GM12878 (cell line): ENCODE data around the gene CYP4F11. TPM values are rescaled to one million over a fixed set of nuclear protein-coding genes. Genes with fewer than 3 reads are reported as not detected.

Experiments used
- ATAC-seq: fragments of 200-7000 bp; cut with Tn5 transposase; 3 replicates; pipeline ENCODE4 v1.9.1; 2020; ENCODE audit warnings: mild to moderate bottlenecking, moderate library complexity
- BruUV-seq: library from RNA; stranded (reverse); fragments of 400-500 nt; replicated peaks from 2 replicates; lab custom pipeline; 2021; lab: Mats Ljungman, UMichigan
- CTCF ChIA-PET: fragments of 300-600 bp; sonication (Branson Sonifier 250); formaldehyde crosslinking; extraction: SDS; loops from one replicate; lab custom pipeline; 2021; ENCODE audit warnings: inconsistent platforms; lab: Yijun Ruan, JAX
- POLR2A ChIA-PET: fragments of 350-600 bp; formaldehyde crosslinking; extraction: SDS; loops from one replicate; lab custom pipeline; 2021; ENCODE audit warnings: inconsistent platforms; lab: Charles Lee
- RAD21 ChIA-PET: fragments of 300-600 bp; sonication (Branson Sonifier 250); formaldehyde crosslinking; loops from one replicate; lab custom pipeline; 2023; ENCODE audit warnings: antibody characterized with exemption; ENCODE audit not compliant: unreplicated experiment; lab: Charles Lee
- SMC1A ChIA-PET: fragments of 300-600 bp; sonication (Branson Sonifier 250); formaldehyde crosslinking; loops from one replicate; lab custom pipeline; 2023; ENCODE audit not compliant: unreplicated experiment, uncharacterized antibody; lab: Charles Lee
- DNase-seq: peaks from one replicate; pipeline ENCODE4 v3.0.0-alpha.2; 2011; ENCODE audit warnings: low read depth, low spot score
- FAIRE-seq: peaks from 3 replicates; lab custom pipeline; 2011; peaks lifted over from hg19 to GRCh38; lab: Jason Lieb, UNC
- H2AFZ ChIP-seq: 2 replicates; pipeline ENCODE4 v1.6.0; 2011; ENCODE audit warnings: low read depth, low read length, control low read depth; ENCODE audit not compliant: control insufficient read depth
- H3K27ac ChIP-seq: 2 replicates; pipeline ENCODE4 v1.5.1; 2011; ENCODE audit warnings: control low read depth; ENCODE audit not compliant: control insufficient read depth, insufficient read depth
- H3K27me3 ChIP-seq, 2 experiments: replicated peaks in 1 of 2; 2 replicates each; pipeline versions ENCODE4 v1.6.0 to v1.6.1; 2011; ENCODE audit warnings: low read length in 1 of 2; ENCODE audit not compliant: control insufficient read depth in 2 of 2, insufficient read depth in 2 of 2
- H3K36me3 ChIP-seq, 2 experiments: 2 replicates each; pipeline ENCODE4 v1.5.1; 2011; ENCODE audit warnings: low read length in 1 of 2; ENCODE audit not compliant: control insufficient read depth in 2 of 2, insufficient read depth in 2 of 2
- H3K4me1 ChIP-seq: 2 replicates; pipeline ENCODE4 v1.6.1; 2011; ENCODE audit warnings: mild to moderate bottlenecking, low read length, moderate library complexity, mixed read lengths; ENCODE audit not compliant: control insufficient read depth, insufficient read depth
- H3K4me2 ChIP-seq: 2 replicates; pipeline ENCODE4 v1.6.0; 2011; ENCODE audit warnings: control low read depth; ENCODE audit not compliant: control insufficient read depth, insufficient read depth
- H3K4me3 ChIP-seq: fragments of 200-600 bp; sonication (generic); 2 replicates; pipeline ENCODE4 v1.5.1; 2016
- H3K79me2 ChIP-seq: 2 replicates; pipeline ENCODE4 v1.6.0; 2011; ENCODE audit warnings: low read length; ENCODE audit not compliant: control insufficient read depth, insufficient read depth
- H3K9ac ChIP-seq: 2 replicates; pipeline ENCODE4 v1.8.0; 2011; ENCODE audit warnings: low read length, control low read depth, mixed read lengths; ENCODE audit not compliant: control insufficient read depth, insufficient read depth
- H3K9me3 ChIP-seq: replicated peaks from 3 replicates; pipeline ENCODE4 v1.5.1; 2011; ENCODE audit warnings: mild to moderate bottlenecking, low read length; ENCODE audit not compliant: control insufficient read depth, insufficient read depth
- H4K20me1 ChIP-seq: 2 replicates; pipeline ENCODE4 v1.6.0; 2011; ENCODE audit not compliant: control insufficient read depth, insufficient read depth
- EED ChIP-seq: sonication (generic); IDR thresholded peaks from 2 replicates; pipeline ENCODE4 v1.6.1; 2016; ENCODE audit warnings: antibody characterized with exemption, low read depth
- ETV6 ChIP-seq, 2 experiments: fragments of 450-650 bp in 1 of 2; IDR thresholded peaks in 1 of 2; conservative IDR thresholded peaks in 1 of 2; 2 replicates each; pipeline ENCODE4 v1.6.1; 2014; ENCODE audit warnings: antibody characterized with exemption in 1 of 2, borderline replicate concordance in 1 of 2, low read depth in 1 of 2, mild to moderate bottlenecking in 1 of 2, moderate library complexity in 1 of 2
- LARP7 ChIP-seq: fragments of 450-650 bp; IDR thresholded peaks from 2 replicates; pipeline ENCODE4 v1.6.1; 2017; ENCODE audit warnings: mild to moderate bottlenecking
- MTA2 ChIP-seq: fragments of 450-650 bp; IDR thresholded peaks from 2 replicates; pipeline ENCODE4 v1.6.1; 2016; ENCODE audit warnings: low read depth, mild to moderate bottlenecking, moderate library complexity
- POU2F2 ChIP-seq: IDR thresholded peaks from 3 replicates; pipeline ENCODE4 v1.6.1; 2011; ENCODE audit warnings: low read depth, mild to moderate bottlenecking, low read length, borderline replicate concordance
- RAD21 ChIP-seq: IDR thresholded peaks from 2 replicates; pipeline ENCODE4 v1.6.1; 2011; ENCODE audit warnings: mild to moderate bottlenecking, low read depth, low read length, moderate library complexity; ENCODE audit not compliant: insufficient read depth
- RB1 ChIP-seq: fragments of 450-650 bp; formaldehyde crosslinking; IDR thresholded peaks from 2 replicates; pipeline ENCODE4 v1.6.1; 2017; ENCODE audit warnings: mild to moderate bottlenecking, borderline replicate concordance
- SIX5 ChIP-seq: IDR thresholded peaks from 2 replicates; pipeline ENCODE4 v1.6.1; 2011; ENCODE audit warnings: mild to moderate bottlenecking, low read depth, low read length, moderate library complexity; ENCODE audit not compliant: severe bottlenecking
- YY1 ChIP-seq: IDR thresholded peaks from 2 replicates; pipeline ENCODE4 v1.6.1; 2011; ENCODE audit warnings: low read depth, mild to moderate bottlenecking, low read length
- WGBS: methylation state at CpG from one replicate; pipeline ENCODE4 v1.1.6; 2016; ENCODE audit warnings: low lambda C conversion rate; ENCODE audit not compliant: insufficient replicate concordance, insufficient coverage; ENCODE audit errors: missing lambda C conversion rate; 5-methylcytosine and 5-hydroxymethylcytosine counted together
- in situ Hi-C: fragments of 300-500 bp; cut with MboI; formaldehyde crosslinking; loops from 9 replicates; pipeline ENCODE4 v1.14.3; 2018; ENCODE audit warnings: mixed read lengths
- intact Hi-C: fragments of 100-400 bp; cut with micrococcal nuclease; formaldehyde crosslinking; loops from one replicate; pipeline ENCODE4 v1.14.2; 2022; ENCODE audit not compliant: unreplicated experiment
- polyA plus RNA-seq, 11 experiments: library from polyadenylated mRNA; depleted of rRNA in 4 of 11; unstranded in 6 of 11; stranded (reverse) in 5 of 11; fragments of >200 nt; fragmentation: Nextera tagmentation in 4 of 11; fragmentation: Illumina TruSeq in 1 of 11; extraction: Ambion mirVana in 4 of 11; extraction: Trizol in 1 of 11; gene quantifications; 1 replicate in 1 of 11; 2 replicates in 10 of 11; pipeline versions ENCODE4 v1.2.1 to v1.2.3, GENCODE V29; 2011 to 2016; ENCODE audit warnings: inconsistent platforms in 2 of 11, missing spikeins in 2 of 11, low read depth in 1 of 11
- total RNA-seq, 4 experiments: library from RNA; depleted of rRNA in 3 of 4; stranded (reverse); fragments of >200 nt in 3 of 4; fragmentation: Illumina TruSeq in 1 of 4; extraction: Trizol in 1 of 4; gene quantifications; 2 replicates each; pipeline versions ENCODE4 v1.2.1 to v1.2.3, GENCODE V29; 2013 to 2021
- TF ChIP-seq, protein P1 (sequence below): IDR thresholded peaks from 2 replicates; pipeline ENCODE4 v1.6.1; 2011; ENCODE audit warnings: borderline replicate concordance, low read depth, mild to moderate bottlenecking, moderate library complexity, mixed read lengths, low read length; ENCODE audit not compliant: insufficient read depth; ENCODE audit errors: extremely low read length
- TF ChIP-seq, protein P2 (sequence below): fragments of 450-650 bp; IDR thresholded peaks from 2 replicates; pipeline ENCODE4 v1.6.1; 2018; ENCODE audit warnings: borderline replicate concordance, mild to moderate bottlenecking; ENCODE audit not compliant: partially characterized antibody
- TF ChIP-seq, protein P3 (sequence below): fragments of 450-650 bp; IDR thresholded peaks from 2 replicates; pipeline ENCODE4 v1.6.1; 2017; ENCODE audit warnings: mild to moderate bottlenecking, moderate library complexity
- TF ChIP-seq, protein P4 (sequence below): IDR thresholded peaks from 2 replicates; pipeline ENCODE4 v1.6.1; 2011; ENCODE audit warnings: low read depth, mild to moderate bottlenecking, low read length, moderate library complexity, borderline replicate concordance; ENCODE audit errors: extremely low read depth

CYP4F11 gene
- total and polyA plus RNA-seq, 10 of the 15 experiments (the other 5 are each of a cell fraction or from before 2014, with no cell fraction given), result not detected

DNA sequence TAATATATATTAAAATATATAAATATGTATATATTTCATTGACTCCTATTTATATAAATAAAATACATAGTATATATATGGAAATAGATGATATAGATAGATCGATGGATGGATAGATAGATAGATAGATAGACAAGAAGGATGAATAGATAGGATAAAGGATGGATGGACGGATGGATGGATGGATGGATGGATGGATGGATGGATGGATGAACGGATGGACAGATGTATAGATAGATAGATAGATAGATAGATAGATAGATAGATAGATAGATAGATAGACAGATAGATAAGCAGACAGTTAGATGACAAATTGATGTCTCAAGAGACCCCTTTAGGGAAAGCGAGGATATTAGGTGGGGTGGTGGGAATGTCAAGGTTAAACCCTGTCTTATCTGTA is 15.1 kb downstream of the CYP4F11 start:
- Histone ChIP-seq H3K27ac (no peak overlapping the region), H3K27me3 (no peaks in the 10 kb centered on the region; a peak in 1 of 4 replicates), H3K79me2 (no peaks in the 10 kb centered on the region), H4K20me1 (no peaks in the 10 kb centered on the region), H3K4me3 (no peak overlapping the region), H3K4me1 (no peaks in the 10 kb centered on the region), H3K36me3 (no peaks in the 10 kb centered on the region), H3K9me3 (no peaks in the 10 kb centered on the region), H3K9ac (no peak overlapping the region), H2AFZ (no peak overlapping the region), H3K4me2 (no peak overlapping the region)
- RAD21 ChIA-PET, result no interaction called here
- BruUV-seq, result no TSS peak
- in situ Hi-C loops (no loop called here), intact Hi-C loops (no loop called here)
- ATAC-seq (no peak), DNase-seq (no peak), FAIRE-seq (no peak)
- 0% methylated on average over 4 of the region's 4 CpGs for WGBS
- TF ChIP-seq, protein P1, sequence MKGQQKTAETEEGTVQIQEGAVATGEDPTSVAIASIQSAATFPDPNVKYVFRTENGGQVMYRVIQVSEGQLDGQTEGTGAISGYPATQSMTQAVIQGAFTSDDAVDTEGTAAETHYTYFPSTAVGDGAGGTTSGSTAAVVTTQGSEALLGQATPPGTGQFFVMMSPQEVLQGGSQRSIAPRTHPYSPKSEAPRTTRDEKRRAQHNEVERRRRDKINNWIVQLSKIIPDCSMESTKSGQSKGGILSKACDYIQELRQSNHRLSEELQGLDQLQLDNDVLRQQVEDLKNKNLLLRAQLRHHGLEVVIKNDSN, result no peak
- TF ChIP-seq RB1 (no peak), EED (no peak), ETV6 (conservative IDR thresholded peaks at IDR 0.05 in 1 of 2, IDR thresholded peaks at IDR 0.05 in 1 of 2; ENCODE audit: borderline replicate concordance in 1 of 2, low read depth in 1 of 2) (no peak), RAD21 (no peak), SIX5 (no peak), POU2F2 (no peak), YY1 (no peak), MTA2 (no peak), LARP7 (no peak)
- TF ChIP-seq, protein P2, sequence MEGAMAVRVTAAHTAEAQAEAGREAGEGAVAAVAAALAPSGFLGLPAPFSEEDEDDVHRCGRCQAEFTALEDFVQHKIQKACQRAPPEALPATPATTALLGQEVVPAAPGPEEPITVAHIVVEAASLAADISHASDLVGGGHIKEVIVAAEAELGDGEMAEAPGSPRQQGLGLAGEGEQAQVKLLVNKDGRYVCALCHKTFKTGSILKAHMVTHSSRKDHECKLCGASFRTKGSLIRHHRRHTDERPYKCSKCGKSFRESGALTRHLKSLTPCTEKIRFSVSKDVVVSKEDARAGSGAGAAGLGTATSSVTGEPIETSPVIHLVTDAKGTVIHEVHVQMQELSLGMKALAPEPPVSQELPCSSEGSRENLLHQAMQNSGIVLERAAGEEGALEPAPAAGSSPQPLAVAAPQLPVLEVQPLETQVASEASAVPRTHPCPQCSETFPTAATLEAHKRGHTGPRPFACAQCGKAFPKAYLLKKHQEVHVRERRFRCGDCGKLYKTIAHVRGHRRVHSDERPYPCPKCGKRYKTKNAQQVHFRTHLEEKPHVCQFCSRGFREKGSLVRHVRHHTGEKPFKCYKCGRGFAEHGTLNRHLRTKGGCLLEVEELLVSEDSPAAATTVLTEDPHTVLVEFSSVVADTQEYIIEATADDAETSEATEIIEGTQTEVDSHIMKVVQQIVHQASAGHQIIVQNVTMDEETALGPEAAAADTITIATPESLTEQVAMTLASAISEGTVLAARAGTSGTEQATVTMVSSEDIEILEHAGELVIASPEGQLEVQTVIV, result no peak
- TF ChIP-seq, protein P3, sequence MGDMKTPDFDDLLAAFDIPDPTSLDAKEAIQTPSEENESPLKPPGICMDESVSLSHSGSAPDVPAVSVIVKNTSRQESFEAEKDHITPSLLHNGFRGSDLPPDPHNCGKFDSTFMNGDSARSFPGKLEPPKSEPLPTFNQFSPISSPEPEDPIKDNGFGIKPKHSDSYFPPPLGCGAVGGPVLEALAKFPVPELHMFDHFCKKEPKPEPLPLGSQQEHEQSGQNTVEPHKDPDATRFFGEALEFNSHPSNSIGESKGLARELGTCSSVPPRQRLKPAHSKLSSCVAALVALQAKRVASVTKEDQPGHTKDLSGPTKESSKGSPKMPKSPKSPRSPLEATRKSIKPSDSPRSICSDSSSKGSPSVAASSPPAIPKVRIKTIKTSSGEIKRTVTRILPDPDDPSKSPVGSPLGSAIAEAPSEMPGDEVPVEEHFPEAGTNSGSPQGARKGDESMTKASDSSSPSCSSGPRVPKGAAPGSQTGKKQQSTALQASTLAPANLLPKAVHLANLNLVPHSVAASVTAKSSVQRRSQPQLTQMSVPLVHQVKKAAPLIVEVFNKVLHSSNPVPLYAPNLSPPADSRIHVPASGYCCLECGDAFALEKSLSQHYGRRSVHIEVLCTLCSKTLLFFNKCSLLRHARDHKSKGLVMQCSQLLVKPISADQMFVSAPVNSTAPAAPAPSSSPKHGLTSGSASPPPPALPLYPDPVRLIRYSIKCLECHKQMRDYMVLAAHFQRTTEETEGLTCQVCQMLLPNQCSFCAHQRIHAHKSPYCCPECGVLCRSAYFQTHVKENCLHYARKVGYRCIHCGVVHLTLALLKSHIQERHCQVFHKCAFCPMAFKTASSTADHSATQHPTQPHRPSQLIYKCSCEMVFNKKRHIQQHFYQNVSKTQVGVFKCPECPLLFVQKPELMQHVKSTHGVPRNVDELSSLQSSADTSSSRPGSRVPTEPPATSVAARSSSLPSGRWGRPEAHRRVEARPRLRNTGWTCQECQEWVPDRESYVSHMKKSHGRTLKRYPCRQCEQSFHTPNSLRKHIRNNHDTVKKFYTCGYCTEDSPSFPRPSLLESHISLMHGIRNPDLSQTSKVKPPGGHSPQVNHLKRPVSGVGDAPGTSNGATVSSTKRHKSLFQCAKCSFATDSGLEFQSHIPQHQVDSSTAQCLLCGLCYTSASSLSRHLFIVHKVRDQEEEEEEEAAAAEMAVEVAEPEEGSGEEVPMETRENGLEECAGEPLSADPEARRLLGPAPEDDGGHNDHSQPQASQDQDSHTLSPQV, result no peak
- TF ChIP-seq, protein P4, sequence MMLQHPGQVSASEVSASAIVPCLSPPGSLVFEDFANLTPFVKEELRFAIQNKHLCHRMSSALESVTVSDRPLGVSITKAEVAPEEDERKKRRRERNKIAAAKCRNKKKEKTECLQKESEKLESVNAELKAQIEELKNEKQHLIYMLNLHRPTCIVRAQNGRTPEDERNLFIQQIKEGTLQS, result no peak
- POLR2A ChIA-PET, result no interaction called here
- CTCF ChIA-PET, result no interaction called here
- SMC1A ChIA-PET, result no interaction called here
